NB4 (cell line): ENCODE data around the gene SRPX2.

Experiments
- MYC ChIP-seq: IDR thresholded peaks from 2 replicates; pipeline ENCODE4 v1.6.1; 2011; ENCODE audit warnings: low read depth, low read length
- TF ChIP-seq, protein P1 (sequence below): IDR thresholded peaks from one replicate; pipeline ENCODE4 v1.5.1; 2012; ENCODE audit warnings: low read depth, low read length

DNA sequence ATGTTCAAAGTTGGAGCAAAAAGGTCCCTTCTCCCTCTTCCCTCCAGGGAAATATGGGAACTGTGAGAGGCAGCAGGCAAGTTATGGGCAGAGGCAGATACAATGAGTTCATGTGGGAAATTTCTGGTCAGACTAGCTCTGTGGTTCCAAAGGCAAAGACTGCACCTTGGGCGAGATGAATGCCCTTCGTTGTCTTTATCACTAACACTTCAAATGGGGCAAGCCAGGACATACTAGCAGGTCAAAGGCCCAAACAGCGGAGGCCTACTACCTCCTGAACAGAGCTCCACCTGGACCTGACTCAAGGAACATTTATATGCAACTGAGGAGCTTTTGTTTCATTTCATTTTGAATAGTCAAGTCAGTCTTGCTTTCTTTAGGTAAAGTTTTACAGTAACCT lies 29.0 kb downstream of the SRPX2 start:
- TF ChIP-seq, protein P1, sequence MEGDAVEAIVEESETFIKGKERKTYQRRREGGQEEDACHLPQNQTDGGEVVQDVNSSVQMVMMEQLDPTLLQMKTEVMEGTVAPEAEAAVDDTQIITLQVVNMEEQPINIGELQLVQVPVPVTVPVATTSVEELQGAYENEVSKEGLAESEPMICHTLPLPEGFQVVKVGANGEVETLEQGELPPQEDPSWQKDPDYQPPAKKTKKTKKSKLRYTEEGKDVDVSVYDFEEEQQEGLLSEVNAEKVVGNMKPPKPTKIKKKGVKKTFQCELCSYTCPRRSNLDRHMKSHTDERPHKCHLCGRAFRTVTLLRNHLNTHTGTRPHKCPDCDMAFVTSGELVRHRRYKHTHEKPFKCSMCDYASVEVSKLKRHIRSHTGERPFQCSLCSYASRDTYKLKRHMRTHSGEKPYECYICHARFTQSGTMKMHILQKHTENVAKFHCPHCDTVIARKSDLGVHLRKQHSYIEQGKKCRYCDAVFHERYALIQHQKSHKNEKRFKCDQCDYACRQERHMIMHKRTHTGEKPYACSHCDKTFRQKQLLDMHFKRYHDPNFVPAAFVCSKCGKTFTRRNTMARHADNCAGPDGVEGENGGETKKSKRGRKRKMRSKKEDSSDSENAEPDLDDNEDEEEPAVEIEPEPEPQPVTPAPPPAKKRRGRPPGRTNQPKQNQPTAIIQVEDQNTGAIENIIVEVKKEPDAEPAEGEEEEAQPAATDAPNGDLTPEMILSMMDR = no peak
- TF ChIP-seq MYC = no peak
